ENCODE data around the gene GFER.

GFER gene

DNA sequence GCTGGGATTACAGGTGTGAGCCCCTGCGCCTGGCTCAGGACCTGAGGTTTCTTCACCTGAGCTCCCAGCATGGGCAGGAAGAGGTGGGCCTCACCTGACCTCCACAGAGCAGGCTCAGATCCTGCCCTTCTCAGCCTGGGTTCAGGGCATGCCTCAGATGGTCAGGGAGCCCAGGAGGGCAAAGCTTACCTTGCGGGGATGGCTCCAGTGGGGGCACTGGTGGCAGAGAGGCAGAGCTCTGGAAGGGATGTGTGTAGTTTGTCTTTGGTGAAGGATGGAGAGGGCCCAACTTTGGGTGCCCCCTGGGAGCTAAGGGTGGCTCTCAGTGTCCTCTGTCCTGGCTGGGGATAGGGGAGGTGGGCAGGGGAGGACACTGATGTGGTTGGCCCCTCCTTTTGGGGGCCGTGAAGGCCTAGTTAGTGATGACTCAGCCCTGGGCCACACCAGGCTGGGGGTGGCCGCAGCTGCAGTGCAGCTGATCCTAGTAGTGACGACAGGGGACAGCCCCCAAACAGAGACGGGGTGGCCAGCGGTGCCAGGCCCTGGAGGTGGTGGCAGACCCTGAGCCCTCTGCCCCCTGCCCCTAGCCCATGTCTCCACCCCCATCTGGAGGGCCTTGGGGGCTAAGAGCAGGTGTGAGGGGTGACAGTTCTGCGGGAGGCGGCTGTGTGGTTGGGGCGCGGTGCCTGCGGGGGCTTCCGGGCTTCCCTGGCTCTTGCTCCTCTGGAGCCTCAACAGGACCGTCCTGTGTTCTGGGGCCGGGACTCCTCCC, 48.5 kb downstream of the GFER start:
- no peak for TF ChIP-seq CTCF (IDR thresholded peaks at IDR 0.05)

GRCh38 chr16:2033057-2033908, 49.3 kb downstream of the GFER start:
- no peak for TF ChIP-seq CTCF (IDR thresholded peaks at IDR 0.05)

GRCh38 chr16:2034696-2035430, 50.9 kb downstream of the GFER start:
- no peak for TF ChIP-seq CTCF (IDR thresholded peaks at IDR 0.05)

DNA sequence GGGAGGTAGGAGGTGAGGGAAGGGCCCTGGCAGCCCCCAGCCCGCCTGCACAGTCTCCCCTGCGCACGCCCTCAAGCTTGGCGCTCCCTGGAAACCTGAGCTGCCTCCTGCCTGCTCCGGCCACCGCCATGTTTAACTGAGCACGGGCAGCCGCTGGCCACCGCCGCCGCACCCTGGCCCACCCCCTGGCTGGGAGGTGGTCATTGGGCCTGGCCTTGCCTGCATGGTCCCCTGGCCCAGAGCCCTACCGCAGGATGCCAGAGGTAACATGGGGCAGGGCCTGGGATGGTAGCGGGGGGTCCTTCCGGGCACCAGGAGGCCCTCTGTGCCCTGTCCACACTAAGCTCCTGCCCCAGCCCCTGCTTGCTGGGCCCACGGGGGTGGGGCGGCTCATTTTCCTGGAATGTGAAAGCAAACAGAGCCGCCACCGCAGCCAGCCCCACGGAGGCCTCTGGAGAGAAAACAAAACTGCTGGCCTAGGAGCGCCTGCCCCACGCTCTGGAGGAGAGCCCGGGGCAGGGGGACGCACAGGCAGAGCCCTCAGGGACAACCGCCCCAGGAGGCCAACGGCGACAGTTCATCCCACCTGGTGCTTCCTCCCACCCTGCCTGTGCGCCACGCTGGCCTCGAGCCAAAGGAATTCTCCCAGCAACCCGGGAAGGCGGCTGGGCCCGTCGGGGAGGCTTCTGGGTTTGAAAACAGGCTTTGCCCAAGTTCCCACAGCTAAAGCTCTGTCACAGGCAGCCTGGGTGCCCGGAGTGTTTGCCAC, 51.6 kb downstream of the GFER start:
- no peak for TF ChIP-seq CTCF (IDR thresholded peaks at IDR 0.05)

GRCh38 chr16:2036200-2036966, 52.4 kb downstream of the GFER start:
- no peak for TF ChIP-seq CTCF (IDR thresholded peaks at IDR 0.05)

DNA sequence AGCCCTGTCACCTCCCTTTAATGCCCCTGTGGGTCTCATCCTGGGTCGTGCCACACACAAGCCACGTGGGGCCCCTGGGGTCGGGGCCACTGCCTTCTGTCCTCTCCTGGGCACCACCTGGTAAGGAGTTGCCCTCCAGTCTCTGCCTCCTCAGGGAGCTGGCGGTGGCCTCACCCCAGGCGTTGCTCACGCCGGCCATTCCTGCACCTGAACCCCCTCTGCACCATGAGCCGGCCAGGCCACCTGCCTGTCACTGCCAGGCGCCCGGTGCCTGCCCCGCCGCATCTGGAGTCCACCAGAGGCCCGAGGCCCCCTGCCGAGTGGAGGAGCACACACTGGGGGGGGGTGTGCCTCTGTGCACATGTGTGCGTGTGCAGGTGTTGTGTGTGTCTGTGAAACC, 53.1 kb downstream of the GFER start:
- TF ChIP-seq CTCF (IDR thresholded peaks at IDR 0.05) = no peak

Data from LNCAP (cell line).